GM12872 (cell line): ENCODE measurements around the gene TPRN.

Experiments used
- CTCF ChIP-seq: IDR thresholded peaks from 3 replicates; pipeline ENCODE4 v1.5.1; 2011; ENCODE audit warnings: low read depth, mild to moderate bottlenecking, low read length, moderate library complexity; ENCODE audit not compliant: insufficient read depth

TPRN gene

DNA sequence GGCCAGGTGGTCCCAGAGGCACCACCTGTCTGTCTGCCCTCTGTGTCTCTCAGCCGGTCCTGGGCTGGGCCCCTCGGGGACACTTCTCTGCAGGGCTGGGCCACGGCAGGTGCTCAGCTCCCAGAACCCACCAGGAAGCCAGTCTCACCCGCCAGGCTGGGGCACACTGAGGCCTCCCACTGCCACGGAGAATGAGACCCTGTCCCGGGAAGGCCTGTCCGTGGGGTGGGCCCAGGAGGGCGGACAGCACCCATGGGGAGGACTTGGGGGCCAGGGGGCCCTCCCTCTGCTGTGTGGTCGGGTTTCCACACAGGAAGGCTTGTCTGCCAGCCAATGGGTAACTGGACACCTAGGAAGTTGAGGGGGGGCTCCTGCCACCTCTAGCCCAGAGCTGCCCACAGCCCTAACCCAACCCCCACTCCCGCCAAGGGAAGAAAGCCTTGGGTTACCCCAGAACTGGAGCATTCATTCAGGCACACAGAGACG, 36.4 kb upstream of the TPRN start:
- no peak for TF ChIP-seq CTCF

DNA sequence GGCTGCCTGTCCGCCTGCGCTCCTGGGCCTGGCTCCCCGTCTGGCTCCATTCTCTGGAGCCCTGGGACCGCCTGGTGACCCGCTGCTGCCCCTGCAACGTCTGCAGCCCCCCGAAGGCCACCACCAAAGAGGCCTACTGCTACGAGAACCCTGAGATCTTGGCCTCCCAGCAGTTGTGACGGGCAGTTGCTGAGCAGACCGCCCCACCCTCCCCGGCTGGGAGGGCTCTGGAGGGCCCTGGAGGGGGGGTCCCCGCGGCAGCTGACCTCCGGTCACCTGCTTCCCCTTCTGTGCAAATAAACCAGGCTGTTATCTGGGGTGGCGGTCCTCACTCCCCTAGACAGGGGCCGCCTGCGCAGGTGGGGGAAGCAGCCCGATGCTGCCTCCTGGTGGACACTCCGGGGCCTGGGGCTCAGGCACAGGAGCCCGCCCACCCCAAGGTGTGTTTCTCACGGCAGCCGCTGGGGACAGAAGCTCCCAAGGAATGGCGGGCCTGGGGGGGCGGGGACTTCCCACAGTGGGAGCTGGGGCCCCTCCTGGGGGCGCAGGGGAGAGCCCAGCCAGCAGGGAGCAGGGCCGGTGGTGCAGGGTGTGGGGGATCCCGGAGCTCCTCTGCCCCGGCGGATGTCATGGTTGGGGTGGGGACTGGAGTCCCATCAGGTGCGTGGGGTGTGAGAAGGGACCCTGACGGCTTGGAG, 35.8 kb upstream of the TPRN start:
- TF ChIP-seq CTCF: peak; percentile 93

DNA sequence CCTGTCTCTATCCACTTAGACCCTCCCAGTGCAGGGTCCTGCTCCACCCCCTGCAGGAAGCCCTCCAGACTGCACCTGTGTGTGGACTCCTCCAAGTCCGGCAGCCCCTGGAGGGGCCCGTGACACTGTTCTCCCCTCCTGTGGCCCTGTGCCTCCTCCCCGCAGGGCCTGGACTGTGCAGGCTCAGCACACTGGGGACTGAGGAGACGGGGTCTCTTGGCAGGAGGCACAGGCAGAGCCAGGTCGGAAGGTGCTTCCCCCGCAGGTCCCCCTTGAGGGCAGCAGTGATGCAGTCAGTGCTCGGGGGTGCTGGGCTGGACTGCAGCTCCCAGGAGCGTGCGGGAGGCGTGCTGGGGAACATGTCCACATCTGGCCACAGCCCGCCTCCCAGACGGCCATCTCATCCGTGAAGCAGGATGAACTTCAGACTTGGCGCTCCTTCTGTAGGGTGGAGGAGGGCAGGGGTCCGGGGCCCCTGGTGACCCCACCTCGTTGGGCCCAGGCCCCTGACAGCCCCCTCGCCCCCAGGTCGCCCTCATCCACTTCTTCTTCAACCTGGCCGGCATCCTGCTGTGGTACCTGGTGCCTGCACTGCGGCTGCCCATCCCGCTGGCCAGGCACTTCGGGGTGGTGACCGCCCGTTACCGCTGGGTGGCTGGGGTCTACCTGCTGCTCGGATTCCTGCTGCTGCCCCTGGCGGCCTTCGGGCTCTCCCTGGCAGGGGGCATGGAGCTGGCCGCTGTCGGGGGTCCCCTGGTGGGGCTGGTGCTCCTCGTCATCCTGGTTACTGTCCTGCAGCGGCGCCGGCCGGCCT, 35.1 kb upstream of the TPRN start:
- TF ChIP-seq CTCF: peak; percentile 46; the same call in 2 of the 3 replicates

DNA sequence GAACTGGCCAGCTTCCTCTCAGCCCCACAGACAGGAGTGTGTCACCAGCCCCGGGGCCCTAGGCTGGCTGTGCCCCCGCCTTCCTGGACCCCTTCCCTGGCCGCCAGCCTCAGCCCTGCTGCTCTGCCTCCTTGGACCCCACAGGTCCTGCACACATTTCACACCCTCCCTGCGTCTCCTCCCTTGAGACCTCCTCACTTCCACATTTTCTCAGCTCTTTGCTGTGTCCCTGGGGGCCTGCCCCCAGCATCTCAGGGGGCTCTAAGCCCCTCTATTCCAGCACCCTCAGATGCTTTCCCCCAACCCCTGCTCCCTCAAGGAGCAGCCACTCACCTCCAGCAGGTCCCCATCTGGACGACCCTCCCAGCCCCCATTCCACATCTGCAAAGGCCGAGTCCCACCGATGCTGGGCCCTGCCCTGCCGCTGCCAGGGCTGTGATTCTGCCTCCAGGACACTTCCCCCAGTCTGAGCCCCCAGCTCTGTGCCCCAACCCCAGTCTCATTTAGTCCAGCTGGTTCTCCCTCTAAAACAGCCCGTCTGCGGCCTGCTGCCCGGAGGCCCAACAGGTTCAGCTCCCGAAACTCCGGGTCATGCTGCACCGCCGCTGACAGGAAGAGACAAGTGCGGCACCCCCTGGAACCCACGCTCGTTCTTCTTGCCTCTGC, 34.4 kb upstream of the TPRN start:
- TF ChIP-seq CTCF: no peak

DNA sequence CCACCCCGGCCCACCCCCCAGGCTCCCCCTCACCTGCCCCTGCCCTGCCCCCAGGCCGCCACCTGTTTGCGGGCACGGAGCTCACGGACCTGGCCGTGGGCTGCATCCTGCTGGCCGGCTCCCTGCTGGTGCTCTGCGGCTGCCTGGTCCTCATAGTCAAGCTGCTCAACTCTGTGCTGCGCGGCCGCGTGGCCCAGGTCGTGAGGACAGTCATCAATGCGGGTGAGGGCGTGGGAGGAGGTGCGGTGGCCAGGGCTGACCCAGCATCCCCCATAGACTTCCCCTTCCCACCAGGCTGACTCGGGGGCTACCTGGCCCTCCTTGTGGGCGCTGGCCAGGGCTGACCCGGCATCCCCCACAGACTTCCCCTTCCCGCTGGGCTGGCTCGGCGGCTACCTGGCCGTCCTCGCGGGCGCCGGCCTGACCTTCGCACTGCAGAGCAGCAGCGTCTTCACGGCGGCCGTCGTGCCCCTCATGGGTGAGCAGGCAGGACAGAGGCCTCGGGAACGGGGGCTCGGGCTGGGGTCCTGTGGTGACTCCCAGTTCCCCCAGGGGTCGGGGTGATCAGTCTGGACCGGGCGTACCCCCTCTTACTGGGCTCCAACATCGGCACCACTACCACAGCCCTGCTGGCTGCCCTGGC, 33.6 kb upstream of the TPRN start:
- no peak for TF ChIP-seq CTCF

DNA sequence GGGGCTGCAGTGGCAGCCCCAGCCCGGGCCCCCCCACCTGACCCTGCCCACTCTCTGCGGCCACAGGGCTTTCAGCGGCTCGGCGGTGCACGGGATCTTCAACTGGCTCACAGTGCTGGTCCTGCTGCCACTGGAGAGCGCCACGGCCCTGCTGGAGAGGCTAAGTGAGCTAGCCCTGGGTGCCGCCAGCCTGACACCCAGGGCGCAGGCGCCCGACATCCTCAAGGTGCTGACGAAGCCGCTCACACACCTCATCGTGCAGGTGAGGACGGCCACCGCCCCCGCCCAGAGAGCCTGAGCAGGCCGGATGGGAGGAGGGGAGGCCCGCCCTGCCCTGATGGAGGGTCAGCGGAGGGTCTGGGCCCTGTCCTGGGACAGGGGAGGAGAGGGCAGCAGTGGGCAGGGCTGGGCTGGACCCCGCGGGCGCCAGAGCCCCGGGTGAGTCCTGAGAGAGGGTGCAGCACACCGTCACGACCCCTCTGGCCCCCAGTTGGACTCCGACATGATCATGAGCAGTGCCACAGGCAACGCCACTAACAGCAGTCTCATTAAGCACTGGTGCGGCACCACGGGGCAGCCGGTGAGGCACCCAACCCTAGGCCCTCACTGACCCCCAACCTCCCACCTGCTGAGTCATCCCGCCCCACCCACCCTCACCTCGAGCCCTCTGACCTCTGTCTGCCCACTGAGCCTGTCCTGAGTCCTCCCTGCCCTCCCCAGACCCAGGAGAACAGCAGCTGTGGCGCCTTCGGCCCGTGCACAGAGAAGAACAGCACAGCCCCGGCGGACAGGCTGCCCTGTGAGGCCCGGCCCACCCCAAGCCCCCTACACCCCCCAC, 32.8 kb upstream of the TPRN start:
- TF ChIP-seq CTCF: no peak
